HUDEP-2 (cell line): ENCODE results near the gene TMOD3.

Experiments
- DNase-seq, 76 experiments: peaks; one replicate each; lab custom pipeline; 2025; ENCODE audit not compliant: unreplicated experiment in 76 of 76; lab: John Stamatoyannopoulos, UW

The TMOD3 gene

DNA sequence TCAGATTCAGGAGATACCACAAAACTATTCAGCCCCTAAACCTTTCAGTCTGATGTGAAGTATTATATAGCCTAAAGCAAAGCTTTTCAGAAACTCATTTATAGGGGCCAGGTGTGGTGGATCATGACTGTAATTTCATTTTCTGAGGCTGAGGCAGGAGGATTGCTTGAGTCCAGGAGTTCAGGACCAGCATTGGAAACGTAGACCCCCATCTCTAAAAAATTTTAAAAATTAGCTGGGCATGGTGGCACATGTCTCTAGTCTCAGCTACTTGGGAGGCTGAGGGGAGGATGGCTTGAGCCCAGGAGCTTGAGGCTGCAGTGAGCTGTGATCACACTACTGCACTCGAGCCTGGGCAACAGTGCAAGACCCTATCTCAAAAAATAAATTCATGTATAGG lies 60.0 kb downstream of the TMOD3 start:
- no peak for DNase-seq

DNA sequence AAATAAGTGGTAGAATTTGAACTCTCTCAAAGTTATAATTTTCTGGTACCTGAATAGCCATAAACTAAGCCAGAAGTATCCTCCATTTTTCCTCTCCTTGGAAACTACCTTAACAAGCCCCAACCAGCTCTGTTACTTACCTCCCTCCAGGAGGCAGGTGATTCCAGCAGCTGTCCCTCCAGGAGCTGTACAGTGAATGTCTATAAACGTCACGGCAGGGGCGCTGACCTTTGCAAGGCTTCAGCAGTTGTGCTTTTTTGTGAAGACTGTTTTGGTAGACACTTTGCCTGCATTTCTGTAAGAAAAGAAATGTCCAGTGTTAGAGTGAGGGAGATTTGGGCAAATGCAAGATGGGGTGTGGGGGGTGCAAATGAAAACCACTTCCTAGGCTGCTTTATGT lies 75.0 kb downstream of the TMOD3 start:
- no peak for DNase-seq

DNA sequence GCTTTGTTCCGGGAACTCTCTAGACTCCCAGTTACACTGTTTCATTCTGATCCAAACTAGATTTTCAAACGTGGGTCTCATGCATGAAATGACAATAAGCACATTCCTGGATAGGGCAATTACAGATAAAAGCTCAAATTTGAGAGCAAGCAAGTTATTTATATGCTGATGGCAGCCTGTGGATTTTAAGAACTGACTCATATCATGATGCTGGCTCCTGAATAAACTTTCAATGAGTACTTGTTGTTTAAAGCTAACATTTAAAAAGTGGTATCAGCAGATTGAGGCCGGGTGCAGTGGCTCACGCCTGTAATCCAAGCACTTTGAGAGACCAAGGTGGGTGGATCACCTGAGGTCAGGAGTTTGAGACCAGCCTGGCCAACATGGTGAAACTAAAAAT lies 75.5 kb downstream of the TMOD3 start:
- DNase-seq, result no peak

DNA sequence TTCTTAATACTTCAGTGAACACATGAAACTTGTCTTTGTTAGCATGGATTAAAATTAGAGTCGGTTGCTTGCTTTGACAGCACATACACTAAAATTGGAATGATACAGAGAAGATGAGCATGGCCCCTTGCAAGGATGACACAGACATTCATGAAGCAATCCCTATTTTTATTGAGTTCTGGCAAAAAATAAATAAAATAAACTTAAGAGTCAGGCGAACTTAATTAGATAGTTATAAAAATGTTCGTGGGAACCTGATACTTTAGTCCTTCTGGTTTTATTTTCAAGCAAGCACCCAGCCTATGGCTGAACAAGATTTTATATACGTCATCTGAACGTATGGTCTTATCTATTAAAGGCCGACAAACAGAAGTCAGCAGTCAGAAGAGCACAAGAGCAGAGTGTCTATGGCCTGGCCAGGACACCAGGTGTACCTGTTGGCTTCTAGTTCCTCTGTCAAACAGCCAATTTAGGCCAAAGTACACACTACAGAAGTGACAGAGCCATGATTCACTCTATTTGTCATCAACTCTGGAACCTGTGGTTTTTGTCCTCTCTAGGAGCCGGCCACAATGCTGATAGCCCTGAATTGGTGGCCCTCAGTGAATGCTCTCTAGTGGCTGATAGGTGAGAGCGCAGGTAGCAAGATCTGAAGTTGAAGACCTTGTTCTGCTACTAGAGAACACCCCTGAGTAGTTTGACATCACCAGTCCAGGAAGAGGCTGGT lies 77.8 kb downstream of the TMOD3 start:
- peak in 1 of 76 experiments; percentile 2 for DNase-seq

DNA sequence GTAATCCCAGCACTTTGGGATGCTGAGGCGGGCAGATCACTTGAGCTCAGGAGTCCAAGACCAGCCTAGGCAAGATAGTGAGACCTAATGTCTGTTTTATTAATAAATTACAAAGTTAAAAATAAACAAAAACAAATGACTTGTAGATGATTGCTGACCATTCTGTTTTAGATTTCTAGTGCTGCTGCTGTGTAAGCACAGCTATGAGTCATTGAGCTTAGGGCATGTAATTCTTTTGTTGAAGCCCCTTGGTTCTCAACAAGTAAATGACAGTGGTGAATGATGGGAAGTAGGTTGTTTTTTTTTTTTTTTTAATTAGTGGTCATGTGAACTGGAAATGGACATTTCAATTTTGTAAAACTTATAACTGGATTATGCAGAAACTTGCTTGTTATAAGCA lies 78.9 kb downstream of the TMOD3 start:
- no peak for DNase-seq

DNA sequence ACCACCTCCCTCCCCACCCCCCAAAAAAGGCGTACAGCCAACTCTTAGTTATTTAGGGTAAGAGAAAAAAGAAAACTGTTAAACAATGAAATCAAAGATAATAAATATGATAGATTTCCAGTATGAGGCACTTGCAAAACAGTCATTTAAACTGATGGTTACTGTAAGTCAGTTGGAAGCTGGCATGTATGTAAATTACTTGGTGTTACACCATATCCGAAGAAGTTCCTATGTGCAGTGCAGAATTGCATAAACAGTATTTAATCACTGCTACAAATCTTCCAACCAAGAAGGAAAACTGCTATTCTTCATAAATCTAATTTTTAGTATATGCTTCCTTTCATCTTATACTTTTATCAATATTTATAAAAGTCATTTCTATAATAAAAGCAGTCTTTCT lies 80.1 kb downstream of the TMOD3 start:
- no peak for DNase-seq

DNA sequence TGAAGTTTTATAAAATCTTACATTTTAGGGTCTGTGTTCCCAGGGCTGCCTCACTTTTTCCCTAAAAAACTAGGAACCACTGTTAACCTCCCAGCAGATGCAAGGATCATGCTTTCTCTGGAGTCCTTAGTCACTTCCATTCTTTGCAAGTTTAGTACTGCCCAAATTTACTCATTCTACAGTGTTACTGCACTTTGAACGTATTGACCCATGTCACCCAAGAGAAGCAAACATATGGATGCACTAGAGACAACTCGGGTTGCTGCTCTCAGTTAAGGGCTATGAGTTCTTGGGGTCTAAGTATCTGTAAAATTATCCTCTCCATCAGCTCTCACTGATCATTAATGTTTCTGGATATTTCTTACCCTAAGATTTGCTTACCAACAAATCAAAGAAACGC lies 83.1 kb downstream of the TMOD3 start:
- no peak for DNase-seq

DNA sequence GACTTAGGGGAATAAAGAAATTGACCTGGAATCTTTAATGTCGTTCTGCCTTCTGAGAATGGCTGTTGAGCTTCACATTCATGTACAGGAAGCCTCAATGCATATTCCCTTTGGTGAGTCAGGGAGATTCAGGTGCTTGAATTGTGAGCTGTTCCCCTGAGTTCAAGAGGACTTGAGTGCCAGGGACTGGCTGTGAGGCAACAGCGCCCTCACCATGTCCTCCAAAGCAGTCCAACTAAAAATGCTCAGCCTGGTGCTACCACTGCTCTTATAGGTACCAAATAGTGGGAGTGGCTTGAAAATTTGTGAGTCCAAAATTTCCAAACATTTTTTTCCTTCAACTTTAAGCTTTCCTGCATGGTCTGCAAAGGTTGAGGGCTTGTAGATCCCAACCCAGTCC lies 88.0 kb downstream of the TMOD3 start:
- peak in 29 of 76 experiments; percentile 1 to 38 (median 10) for DNase-seq

DNA sequence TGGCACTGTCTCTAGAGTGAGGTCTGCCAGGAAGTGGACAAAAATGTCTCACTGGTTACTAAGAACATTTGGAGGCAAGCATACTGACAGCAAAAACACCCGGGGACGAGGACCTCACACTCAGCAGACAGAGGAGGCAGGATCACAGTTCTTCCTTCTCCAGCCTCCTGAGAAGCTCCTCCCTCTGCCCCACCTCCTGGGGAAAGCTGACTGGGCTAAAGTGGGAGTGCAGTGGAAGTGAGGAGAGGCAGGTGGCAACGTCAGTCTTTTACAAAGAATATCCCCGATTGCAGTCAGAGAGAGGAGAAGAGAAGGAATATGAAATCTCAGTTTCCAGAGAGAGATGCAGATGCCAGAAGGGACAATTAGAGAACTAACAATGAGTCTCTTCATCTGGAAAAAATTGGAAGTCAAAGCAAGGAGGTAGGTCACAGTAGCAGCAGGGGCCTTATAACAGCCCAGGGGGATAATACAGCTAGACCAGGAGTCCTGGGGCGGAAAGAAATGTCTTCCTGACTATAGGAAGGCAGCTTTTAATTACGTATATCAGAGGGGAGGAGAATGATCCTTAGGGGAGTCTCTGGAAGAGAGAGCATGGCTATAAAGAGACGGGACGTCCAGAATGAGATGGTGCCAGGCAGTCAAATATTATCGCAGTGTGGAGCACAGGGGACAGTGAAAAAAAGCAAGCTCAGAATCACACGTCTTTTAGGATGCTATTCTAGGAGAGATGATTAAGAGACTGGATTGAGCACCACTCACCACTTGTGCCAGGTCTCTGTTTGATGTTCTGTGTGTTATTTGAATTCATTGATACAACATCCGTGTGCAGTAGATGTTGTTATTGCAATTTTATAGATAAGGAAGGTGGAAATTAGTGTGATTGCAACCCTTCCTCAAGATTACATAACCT lies 95.0 kb downstream of the TMOD3 start:
- no peak for DNase-seq

GRCh38 chr15:51926809-51927208 lies 97.4 kb downstream of the TMOD3 start:
- no peak for DNase-seq

GRCh38 chr15:51931016-51931415 lies 101.6 kb downstream of the TMOD3 start:
- DNase-seq, result no peak

GRCh38 chr15:51931638-51932037 lies 102.2 kb downstream of the TMOD3 start:
- no peak for DNase-seq

- DNase-seq, result no peak
These were observed 102.7 kb downstream of the TMOD3 start for GRCh38 chr15:51932161-51932560.

GRCh38 chr15:51935466-51936104 lies 106.1 kb downstream of the TMOD3 start:
- DNase-seq, result no peak

DNA sequence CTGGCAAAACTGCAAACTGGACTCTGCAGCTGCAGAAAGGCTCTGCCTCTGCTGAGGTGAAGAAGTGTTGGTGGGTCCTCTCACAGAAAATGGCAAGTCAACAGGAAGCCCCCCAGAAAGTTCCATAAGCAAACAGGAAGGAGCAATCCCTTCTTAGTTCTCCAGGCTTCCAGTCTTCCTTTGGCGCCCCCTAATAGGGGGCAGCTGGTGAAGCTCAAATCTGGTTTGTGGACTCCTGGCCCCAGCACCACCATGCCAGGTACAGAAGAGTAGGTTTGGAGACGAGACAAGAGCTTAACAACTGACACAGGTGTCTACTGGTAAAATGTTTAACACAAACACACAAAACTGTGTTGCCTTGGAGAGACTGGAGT lies 106.6 kb downstream of the TMOD3 start:
- DNase-seq, result no peak

- no peak for DNase-seq
These were observed 108.8 kb downstream of the TMOD3 start for GRCh38 chr15:51938286-51938685.

DNA sequence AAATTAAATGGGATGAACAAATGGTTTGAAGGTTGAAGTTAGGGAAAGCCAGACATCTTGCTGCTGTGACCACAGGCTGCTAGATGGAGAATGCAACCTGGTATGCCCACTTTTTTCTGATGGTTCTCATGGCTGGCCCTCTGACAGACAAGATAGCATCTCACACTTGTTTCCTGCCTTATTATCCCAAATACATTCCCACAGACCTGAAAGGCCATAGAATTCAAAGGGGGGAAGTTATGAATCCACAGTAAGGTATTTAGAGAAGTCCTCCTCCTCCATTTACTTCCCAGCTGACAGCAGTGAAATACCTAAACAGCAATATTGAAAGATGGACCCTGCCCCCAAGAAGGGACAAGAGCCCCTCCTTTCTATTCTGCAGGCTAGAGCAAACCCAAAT lies 109.8 kb downstream of the TMOD3 start:
- DNase-seq, result no peak

- no peak for DNase-seq
These were observed 117.7 kb downstream of the TMOD3 start for GRCh38 chr15:51947124-51947523.

GRCh38 chr15:51952805-51953204 lies 123.4 kb downstream of the TMOD3 start:
- no peak for DNase-seq

GRCh38 chr15:51955504-51955903 lies 126.1 kb downstream of the TMOD3 start:
- no peak for DNase-seq
